ENCODE data around the gene BMPR1A.

BMPR1A gene

Small RNA genes within 50 kb of the gene (small RNA-seq; reads per million reads assigned to genes)
- 12.5 reads per million, percentile 92 among the genes with 10 or more reads in this experiment for gene RNU1-19P
